ENCODE results near the gene KLHL40.

Gene KLHL40

DNA sequence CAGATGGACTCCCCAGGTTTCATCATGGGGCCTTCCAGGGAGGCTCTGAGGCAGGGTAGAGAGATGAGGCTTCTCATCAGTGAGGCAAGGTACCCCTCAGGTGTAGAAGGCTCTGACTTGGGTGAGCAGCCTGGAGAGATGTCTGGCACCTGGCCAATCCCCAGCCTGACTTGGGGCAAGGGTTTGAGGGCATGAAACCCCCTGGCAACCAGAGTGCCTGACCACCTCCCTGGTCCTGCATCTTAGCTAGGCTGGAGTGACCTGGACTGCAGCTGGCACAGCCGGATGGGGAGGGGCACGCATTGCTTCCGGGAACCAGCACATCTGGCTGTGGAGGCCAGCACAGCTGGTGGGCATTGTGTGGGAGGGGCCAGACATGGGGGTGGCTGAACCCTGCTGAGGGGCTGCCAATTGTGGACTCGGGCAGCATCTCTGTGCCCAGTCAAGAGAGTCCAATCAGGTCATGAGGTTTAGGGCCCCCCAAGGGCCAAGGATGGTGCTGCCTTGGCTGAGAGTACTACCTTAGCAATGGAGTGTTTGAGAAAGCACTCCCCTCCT lies 29.9 kb upstream of the KLHL40 start:
- no peak for DNase-seq
- Histone ChIP-seq H3K4me3 (ENCODE audit: low read depth, low read length) (no peak overlapping the region), H3K9me3 (no peaks in the 10 kb centered on the region), H3K36me3 (no peaks in the 10 kb centered on the region), H3K4me1 (peaks cover 5% of the 10 kb centered on the region; the same call in 1 of the 2 replicates), H3K27me3 (no peaks in the 10 kb centered on the region)
- no peak for TF ChIP-seq CTCF (IDR thresholded peaks at IDR 0.05; ENCODE audit: low read depth, low read length)

DNA sequence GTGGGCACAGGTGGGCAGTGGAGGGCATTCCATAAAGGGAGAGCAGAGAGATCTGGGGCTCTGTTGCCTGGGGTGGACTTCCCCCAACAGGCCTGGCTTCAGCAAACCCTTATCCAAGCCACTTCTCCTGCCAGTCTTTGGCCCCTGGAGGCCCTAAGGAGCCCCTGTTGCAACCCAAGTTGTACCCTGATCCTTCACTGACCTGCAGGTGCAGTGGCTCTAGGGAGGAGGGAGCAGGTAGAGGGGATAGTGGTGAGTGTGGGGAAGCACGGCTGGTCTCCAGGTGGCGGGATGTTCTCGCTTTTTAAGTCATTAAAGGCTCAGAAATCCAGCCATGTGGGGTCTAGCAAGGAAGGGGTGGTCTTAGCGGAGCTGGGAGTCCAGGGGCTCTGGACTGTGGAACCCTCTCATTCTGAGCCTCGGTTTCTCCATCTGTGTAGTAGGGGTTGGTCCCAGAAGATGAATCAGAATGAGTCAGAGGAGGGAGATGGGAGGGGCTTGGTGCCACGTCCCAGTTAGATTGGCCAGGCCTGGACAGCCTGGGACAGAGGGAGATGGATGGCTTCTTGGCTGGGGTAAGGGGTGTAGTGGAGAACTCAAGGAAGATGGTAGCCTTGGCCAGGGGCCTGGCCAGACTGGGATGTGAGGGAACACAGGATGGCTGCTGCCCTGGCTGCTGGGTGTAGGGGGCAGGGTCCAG lies 29.2 kb upstream of the KLHL40 start:
- Histone ChIP-seq H3K27me3 (no peaks in the 10 kb centered on the region), H3K4me3 (ENCODE audit: low read depth, low read length) (no peak overlapping the region), H3K9me3 (no peaks in the 10 kb centered on the region), H3K4me1 (peaks cover 5% of the 10 kb centered on the region; the same call in 1 of the 2 replicates), H3K36me3 (no peaks in the 10 kb centered on the region)
- DNase-seq = no peak
- TF ChIP-seq CTCF (IDR thresholded peaks at IDR 0.05; ENCODE audit: low read depth, low read length) = no peak

DNA sequence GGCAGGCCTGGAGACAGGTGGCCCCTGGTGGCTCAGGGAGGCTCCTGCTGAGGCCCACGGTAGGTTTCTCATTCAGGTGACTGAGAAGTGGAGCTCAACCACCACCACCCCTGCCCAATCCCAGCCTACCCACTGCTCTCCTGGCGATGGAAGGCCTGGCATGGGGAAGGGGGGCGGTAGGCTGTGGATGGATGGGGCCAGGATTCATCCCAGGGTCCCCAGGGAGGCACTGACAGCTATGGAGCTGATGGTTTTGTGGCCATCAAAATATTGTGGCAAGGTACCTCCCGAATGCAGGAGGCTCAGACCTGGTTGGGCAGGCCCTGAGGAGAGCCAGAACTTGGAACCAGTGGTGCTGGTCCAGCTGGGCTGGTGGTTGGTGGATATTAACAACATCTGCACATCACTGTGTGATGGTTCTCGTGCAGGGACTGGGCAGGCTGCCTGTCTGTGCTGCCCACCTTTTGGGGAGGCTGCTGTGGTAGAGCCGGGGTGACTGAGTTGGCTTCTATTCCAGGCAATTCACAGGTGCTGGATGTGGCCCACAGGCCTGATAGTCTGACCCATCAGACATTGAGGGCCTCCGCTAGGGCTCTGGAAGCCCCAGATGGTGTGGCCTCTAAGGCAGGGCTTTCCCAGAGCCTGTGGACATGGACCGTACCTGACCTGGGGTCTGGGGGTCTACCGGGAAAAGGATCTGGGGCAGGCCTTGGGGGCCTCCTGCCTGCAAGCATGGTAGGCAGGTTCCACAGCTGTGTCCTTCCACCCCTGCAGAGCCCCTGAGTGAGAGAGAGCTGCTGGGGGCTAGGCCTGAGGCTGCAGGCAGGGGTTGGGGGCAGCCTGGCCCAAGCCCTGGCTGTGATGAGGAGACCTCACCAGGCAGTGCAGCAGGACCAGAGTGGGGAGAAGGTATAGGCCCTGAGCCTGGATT lies 28.4 kb upstream of the KLHL40 start:
- Histone ChIP-seq H3K36me3 (no peaks in the 10 kb centered on the region), H3K4me3 (ENCODE audit: low read depth, low read length) (no peak overlapping the region), H3K4me1 (peaks cover 5% of the 10 kb centered on the region; the same call in 1 of the 2 replicates), H3K27me3 (no peaks in the 10 kb centered on the region), H3K9me3 (no peaks in the 10 kb centered on the region)
- no peak for TF ChIP-seq CTCF (IDR thresholded peaks at IDR 0.05; ENCODE audit: low read depth, low read length)
- DNase-seq = no peak

GRCh38 chr3:42657675-42658074 lies 27.7 kb upstream of the KLHL40 start:
- Histone ChIP-seq H3K9me3 (no peaks in the 10 kb centered on the region), H3K27me3 (no peaks in the 10 kb centered on the region), H3K4me1 (peaks cover 5% of the 10 kb centered on the region; the same call in 1 of the 2 replicates), H3K36me3 (no peaks in the 10 kb centered on the region), H3K4me3 (ENCODE audit: low read depth, low read length) (no peak overlapping the region)
- TF ChIP-seq CTCF (IDR thresholded peaks at IDR 0.05; ENCODE audit: low read depth, low read length) = no peak
- no peak for DNase-seq

DNA sequence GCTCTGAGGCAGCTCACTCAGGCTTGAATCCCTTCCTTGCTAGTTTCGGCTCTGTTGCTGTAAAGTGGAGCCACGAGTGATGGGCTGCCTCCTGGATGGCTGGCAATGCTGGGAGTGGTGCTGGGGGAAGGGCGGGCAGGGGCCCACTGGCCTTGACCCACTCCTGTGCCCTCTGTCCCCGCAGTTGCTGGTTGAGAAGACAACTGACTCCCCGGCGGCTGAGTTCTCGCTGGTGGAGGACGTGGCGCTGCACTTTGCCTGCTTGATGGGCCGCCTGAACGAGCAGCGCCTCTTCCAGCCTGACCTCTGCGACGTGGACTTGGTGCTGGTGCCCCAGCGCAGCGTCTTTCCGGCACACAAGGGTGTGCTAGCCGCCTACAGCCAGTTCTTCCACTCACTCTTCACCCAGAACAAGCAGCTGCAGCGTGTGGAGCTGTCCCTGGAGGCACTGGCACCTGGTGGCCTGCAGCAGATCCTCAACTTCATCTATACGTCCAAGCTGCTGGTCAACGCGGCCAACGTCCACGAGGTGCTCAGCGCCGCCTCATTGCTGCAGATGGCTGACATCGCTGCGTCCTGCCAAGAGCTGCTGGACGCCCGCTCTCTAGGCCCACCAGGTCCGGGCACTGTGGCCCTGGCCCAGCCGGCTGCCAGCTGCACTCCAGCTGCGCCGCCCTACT lies 27.1 kb upstream of the KLHL40 start:
- no peak for TF ChIP-seq CTCF (IDR thresholded peaks at IDR 0.05; ENCODE audit: low read depth, low read length)
- H3K4me1 ChIP-seq = peaks cover 2% of the 10 kb centered on the region; the same call in 1 of the 2 replicates
- no peaks in the 10 kb centered on the region for H3K9me3 ChIP-seq
- no peak overlapping the region for H3K4me3 ChIP-seq (ENCODE audit: low read depth, low read length)
- DNase-seq = no peak
- no peaks in the 10 kb centered on the region for H3K27me3 ChIP-seq
- H3K36me3 ChIP-seq = no peaks in the 10 kb centered on the region
